NCI-H446 treated with DMSO at 0.1 percent for 48 hours (cell line): ENCODE measurements around the gene GFRA1.

ENCODE experiments used
- DNase-seq: peaks from one replicate; lab custom pipeline; 2025; lab: John Stamatoyannopoulos, UW

GFRA1 gene

GRCh38 chr10:116027355-116027754, 245.7 kb downstream of the GFRA1 start:
- DNase-seq = no peak

GRCh38 chr10:116026725-116027124, 246.3 kb downstream of the GFRA1 start:
- no peak for DNase-seq

- DNase-seq = no peak
These were observed 246.7 kb downstream of the GFRA1 start for GRCh38 chr10:116026315-116026714.

GRCh38 chr10:116024271-116024878, 248.6 kb downstream of the GFRA1 start:
- DNase-seq = no peak

DNA sequence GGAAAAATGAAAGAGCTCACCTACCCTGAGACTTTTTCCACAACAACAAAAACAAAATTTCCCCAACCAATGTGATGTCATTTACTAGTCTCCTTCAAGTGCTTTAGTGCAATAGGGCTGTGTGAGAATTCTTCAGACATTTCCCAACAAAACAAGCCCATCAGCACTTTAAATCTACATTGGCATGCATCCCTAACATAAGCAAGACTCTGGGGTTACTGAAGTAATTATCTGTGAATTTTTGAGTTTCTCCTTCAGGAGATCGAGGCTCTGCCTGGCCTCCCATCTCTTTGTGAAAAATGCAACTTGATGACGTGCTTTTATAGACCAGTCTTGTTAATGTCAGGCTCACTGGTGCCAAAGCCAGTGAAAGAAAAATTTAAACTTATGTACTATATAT, 255.6 kb downstream of the GFRA1 start:
- no peak for DNase-seq

DNA sequence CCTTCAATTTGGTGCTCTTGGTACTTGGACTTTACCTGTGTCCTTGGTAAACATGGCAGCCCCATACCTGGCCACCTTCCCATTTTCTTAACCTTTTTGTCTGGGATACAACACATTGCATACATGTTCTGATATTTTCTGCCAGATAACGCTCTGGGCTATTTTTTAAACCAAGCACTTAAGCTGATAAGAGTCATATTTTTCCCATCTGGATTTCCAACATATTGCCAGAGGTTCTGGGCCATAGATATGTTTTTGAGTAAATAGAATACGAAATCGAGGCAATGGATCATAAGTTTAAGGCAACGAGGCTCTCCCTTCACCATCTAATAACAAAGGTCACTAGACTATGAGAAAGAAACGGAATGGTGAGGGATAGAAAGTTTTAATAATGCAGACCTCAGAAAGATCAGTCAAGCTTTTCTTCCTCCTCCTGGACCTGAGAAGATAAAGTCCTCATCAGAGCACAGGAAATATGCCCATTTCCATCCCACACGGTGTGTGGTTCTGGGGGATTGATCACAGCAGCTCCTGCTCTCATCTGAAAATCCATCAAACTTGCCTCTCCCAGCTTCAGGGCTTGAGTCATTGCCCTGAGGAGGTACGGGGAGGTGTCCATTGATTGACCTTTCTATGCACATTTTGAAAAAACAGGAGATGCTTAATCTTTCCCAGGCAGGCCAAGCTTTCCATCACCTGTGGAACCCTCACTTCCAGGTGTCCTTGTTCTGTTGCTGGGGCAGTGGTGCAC, 257.2 kb downstream of the GFRA1 start:
- DNase-seq = no peak

DNA sequence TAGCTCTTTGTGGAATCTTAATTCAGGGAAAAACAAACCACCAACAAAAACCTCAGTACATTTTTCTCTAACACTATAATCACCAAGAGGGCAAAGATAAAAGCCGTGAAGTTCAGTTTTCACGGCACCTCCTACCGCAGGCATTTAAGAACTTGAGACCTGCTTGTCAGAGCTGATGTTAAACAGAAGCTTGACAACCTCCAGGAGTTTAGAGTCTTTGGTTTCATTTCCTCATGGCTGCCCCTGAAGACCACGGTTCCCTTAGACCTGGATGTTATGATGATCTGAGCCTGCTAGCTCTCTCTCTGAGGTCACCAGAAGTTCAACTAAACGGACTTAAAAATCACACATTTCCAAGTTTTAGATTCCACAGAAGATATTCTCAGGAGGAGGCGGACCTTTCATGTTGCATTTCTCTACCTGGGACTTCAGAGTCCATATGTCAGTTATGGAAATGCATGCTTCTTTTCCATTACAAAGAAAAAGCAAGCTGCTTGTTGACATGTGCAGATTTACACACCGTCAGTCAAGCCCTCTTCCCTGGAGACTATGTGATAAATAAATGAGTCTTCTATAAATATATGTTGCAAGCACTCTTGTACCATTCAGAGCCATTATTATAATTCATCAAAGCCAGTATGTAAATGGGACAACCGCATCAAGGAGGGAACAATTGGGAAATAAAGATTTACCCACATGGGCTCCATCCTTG, 258.0 kb downstream of the GFRA1 start:
- DNase-seq = no peak

- no peak for DNase-seq
These were observed 258.7 kb downstream of the GFRA1 start for GRCh38 chr10:116014326-116014725.

DNA sequence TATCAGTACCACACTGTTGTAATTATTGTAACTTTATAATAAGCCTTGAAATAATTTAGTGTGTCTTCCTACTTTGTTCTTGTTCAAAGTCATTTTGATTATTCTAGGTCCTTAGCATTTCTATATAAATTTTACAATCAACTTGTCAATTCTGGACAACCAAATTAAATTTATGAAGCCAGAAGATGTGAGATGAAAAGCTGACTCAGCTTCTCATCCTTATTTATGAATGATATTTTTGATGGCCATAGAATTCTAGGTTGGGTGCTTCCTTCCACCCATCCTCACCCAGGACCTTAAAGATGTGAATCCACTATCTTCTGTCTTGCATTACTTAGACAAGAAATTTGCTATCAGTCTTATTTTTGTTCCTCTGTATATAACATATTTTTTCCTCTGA, 261.1 kb downstream of the GFRA1 start:
- DNase-seq = no peak

DNA sequence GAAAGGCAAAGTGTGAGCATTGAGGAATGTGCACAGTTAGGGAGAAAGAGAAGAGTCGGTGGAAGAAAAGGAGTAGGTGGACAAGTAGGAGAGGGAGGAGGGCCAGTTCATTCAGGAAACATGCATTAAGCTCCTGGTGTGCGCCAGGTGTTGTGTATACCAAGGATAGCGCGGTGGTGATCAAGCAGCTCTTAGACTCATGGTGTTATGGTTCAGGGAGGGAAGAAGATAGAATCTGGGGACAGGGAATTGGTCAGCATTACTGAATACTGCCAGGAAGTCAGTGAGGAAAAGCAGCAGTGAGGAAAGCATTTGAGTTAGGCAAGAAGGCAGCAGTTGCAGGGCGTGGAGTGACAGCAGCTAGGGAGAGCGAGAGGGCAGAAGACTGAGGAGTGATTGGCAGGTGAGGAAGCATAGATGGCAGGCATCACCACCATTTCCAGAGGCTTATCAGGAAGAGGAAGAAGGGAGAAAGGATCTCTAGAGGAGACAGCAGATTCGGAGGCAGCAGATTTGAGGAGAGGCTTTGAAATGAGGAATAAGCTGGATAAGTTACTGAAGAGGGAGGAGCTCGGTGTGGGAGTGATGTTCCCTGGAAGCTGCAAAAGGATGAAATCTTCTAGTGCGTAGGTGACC, 265.6 kb downstream of the GFRA1 start:
- no peak for DNase-seq
